Body of pancreas (tissue), 4 donors: ENCODE results near the gene LEPROT. TPM values are rescaled to one million over a fixed set of nuclear protein-coding genes. Genes with fewer than 3 reads are reported as not detected.

ENCODE experiments used
- ATAC-seq: fragments of 150-250 bp; one replicate; pipeline ENCODE4 v1.9.1; 2016
- DNase-seq, 4 donors: peaks; one replicate each; pipeline ENCODE4 v3.0.0-alpha.2; 2019
- H3K27ac ChIP-seq, 4 donors: fragments of 200-600 bp; sonication (generic); 1 replicate in 3 of 4; 2 replicates in 1 of 4; pipeline versions ENCODE4 v1.5.1 to v1.6.1; 2016 to 2019; ENCODE audit warnings: mild to moderate bottlenecking in 1 of 4, mixed read lengths in 1 of 4, moderate library complexity in 1 of 4
- H3K27me3 ChIP-seq, 2 donors: fragments of 200-600 bp; sonication (generic); one replicate each; pipeline ENCODE4 v1.6.0; 2016; ENCODE audit warnings: mild to moderate bottlenecking in 1 of 2
- H3K36me3 ChIP-seq, 2 donors: fragments of 200-600 bp; sonication (generic); replicated peaks in 1 of 2; 2 replicates each; pipeline ENCODE4 v1.5.1; 2016; ENCODE audit warnings: low read depth in 2 of 2; ENCODE audit not compliant: insufficient read depth in 1 of 2
- H3K4me1 ChIP-seq: fragments of 200-600 bp; sonication (generic); one replicate; pipeline ENCODE4 v1.6.0; 2016
- H3K4me3 ChIP-seq, 2 donors: fragments of 200-600 bp; sonication (generic); 1 replicate in 1 of 2; 2 replicates in 1 of 2; pipeline ENCODE4 v1.5.1; 2016 to 2019
- H3K9me3 ChIP-seq, 3 donors: fragments of 200-600 bp; sonication (generic); 1 replicate in 2 of 3; 2 replicates in 1 of 3; pipeline ENCODE4 v1.5.1; 2016
- POLR2A ChIP-seq, 3 donors: fragments of 450-650 bp; IDR thresholded peaks; one replicate each; pipeline ENCODE4 v1.6.1; 2016; ENCODE audit warnings: antibody characterized with exemption in 3 of 3, mild to moderate bottlenecking in 2 of 3
- WGBS, 2 donors: methylation state at CpG; one replicate each; pipeline ENCODE4 v1.1.5; 2017; 5-methylcytosine and 5-hydroxymethylcytosine counted together
- intact Hi-C: fragments of 100-400 bp; cut with DNase I; formaldehyde crosslinking; loops from one replicate; pipeline ENCODE4 v1.15.1; 2023
- total RNA-seq, 2 donors: library from RNA; depleted of rRNA; stranded (reverse); fragments of >200 nt; gene quantifications; one replicate each; pipeline ENCODE4 v1.1.0, GENCODE V29; 2016
- TF ChIP-seq, protein P1 (sequence below), 7 experiments: fragments of 450-650 bp in 4 of 7; fragments of 200-600 bp in 3 of 7; sonication (generic) in 3 of 7; IDR thresholded peaks; one replicate each; pipeline ENCODE4 v1.5.1; 2016 to 2019; ENCODE audit warnings: antibody characterized with exemption in 7 of 7

LEPROT gene
- total RNA-seq, 2 donors from 2014 or later: 22.7 to 47.7 TPM

GRCh38 chr1:65409816-65410326 lies 10.6 kb upstream of the LEPROT start:
- ATAC-seq (no peak), DNase-seq (no peak)
- Histone ChIP-seq H3K36me3 (no peaks in the 10 kb centered on the region), H3K4me3 (no peak overlapping the region), H3K27ac (no peak overlapping the region), H3K27me3 (no peaks in the 10 kb centered on the region), H3K4me1 (no peaks in the 10 kb centered on the region), H3K9me3 (no peaks in the 10 kb centered on the region)
- WGBS, 2 donors: 93 to 94% methylated on average over 4 of the region's 4 CpGs
- intact Hi-C loops: no loop called here
- no peak for TF ChIP-seq POLR2A (IDR thresholded peaks at IDR 0.05)
- TF ChIP-seq, protein P1, sequence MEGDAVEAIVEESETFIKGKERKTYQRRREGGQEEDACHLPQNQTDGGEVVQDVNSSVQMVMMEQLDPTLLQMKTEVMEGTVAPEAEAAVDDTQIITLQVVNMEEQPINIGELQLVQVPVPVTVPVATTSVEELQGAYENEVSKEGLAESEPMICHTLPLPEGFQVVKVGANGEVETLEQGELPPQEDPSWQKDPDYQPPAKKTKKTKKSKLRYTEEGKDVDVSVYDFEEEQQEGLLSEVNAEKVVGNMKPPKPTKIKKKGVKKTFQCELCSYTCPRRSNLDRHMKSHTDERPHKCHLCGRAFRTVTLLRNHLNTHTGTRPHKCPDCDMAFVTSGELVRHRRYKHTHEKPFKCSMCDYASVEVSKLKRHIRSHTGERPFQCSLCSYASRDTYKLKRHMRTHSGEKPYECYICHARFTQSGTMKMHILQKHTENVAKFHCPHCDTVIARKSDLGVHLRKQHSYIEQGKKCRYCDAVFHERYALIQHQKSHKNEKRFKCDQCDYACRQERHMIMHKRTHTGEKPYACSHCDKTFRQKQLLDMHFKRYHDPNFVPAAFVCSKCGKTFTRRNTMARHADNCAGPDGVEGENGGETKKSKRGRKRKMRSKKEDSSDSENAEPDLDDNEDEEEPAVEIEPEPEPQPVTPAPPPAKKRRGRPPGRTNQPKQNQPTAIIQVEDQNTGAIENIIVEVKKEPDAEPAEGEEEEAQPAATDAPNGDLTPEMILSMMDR (IDR thresholded peaks at IDR 0.05): no peak

DNA sequence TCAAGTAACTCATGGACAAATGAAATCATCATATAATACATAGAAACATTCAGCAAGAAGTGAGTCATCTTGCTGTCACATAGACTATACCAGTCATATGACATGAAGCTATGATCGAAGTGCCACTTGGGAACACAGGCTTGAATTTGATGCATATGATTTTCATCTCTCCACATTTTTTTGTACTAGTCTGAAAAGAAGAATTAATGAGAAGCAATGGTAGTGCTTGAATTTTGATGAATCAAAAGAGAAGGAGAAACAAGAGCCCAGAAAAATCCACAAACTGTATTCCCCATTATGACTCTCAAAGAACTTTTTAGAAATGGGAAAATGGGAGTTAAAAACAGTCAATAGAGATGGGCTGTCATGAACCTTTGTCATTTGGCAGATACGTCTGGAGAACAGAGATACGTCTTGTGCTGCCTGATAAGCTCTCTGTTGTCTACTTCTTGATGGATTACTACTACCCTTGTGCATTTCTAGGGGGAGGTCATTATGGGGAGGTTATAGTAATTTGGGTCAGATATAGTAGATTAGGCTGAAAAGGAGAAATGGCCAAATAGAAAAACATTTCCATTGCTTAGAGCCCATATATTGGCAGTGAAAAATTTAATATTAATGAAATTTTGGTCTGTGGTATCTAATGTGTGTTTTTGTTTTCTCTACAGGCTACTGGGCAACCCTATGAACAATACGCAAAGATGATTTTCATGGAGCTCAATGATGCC lies 8.0 kb upstream of the LEPROT start:
- 83 to 87% methylated on average over 4 of the region's 4 CpGs for WGBS, 2 donors
- Histone ChIP-seq H3K27ac (no peak overlapping the region), H3K36me3 (no peaks in the 10 kb centered on the region), H3K4me1 (no peaks in the 10 kb centered on the region), H3K9me3 (no peaks in the 10 kb centered on the region), H3K4me3 (no peak overlapping the region), H3K27me3 (no peaks in the 10 kb centered on the region)
- ATAC-seq (no peak), DNase-seq (no peak)
- TF ChIP-seq, protein P1 (IDR thresholded peaks at IDR 0.05): no peak
- TF ChIP-seq POLR2A (IDR thresholded peaks at IDR 0.05): no peak
- intact Hi-C loops: no loop called here

GRCh38 chr1:65412984-65413375 lies 7.5 kb upstream of the LEPROT start:
- Histone ChIP-seq H3K36me3 (no peaks in the 10 kb centered on the region), H3K4me1 (no peaks in the 10 kb centered on the region), H3K27me3 (no peaks in the 10 kb centered on the region), H3K9me3 (no peaks in the 10 kb centered on the region), H3K27ac (no peak overlapping the region), H3K4me3 (no peak overlapping the region)
- intact Hi-C loops: no loop called here
- ATAC-seq (peak; percentile 21), DNase-seq (no peak)
- 73 to 74% methylated on average over 3 of the region's 3 CpGs for whole genome bisulfite sequencing, 2 donors
- no peak for TF ChIP-seq POLR2A (IDR thresholded peaks at IDR 0.05)
- TF ChIP-seq, protein P1 (IDR thresholded peaks at IDR 0.05): no peak

GRCh38 chr1:65414538-65414937 lies 5.9 kb upstream of the LEPROT start:
- Histone ChIP-seq H3K36me3 (no peaks in the 10 kb centered on the region), H3K27me3 (no peaks in the 10 kb centered on the region), H3K4me1 (peaks cover 5% of the 10 kb centered on the region), H3K4me3 (no peak overlapping the region), H3K27ac (peak overlapping the region in 1 of 4 donors; percentile 35), H3K9me3 (no peaks in the 10 kb centered on the region)
- no peak for DNase-seq
- intact Hi-C loops: no loop called here
- WGBS, 2 donors: 56 to 57% methylated on average over 4 of the region's 4 CpGs
- ATAC-seq: no peak
- TF ChIP-seq POLR2A (IDR thresholded peaks at IDR 0.05): no peak
- TF ChIP-seq, protein P1 (IDR thresholded peaks at IDR 0.05): no peak

DNA sequence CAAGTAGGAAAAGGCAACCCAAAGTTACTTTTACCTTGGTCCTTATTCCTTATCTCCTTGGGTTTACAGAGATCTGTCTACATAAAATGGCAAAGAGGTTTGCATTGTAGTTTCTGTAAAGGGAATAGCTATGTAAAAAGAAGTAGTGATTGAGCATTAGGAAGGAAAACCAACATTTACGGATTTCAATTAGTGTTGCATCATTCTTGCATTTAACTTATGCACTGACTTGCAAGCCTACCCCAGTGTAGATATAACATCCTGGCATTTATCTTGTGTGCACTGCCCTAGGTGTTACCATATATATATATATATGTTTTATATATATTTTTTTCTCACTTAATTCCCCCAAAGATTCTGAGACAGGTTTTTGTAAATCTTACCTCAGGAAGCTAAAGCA lies 3.7 kb upstream of the LEPROT start:
- 75 to 85% methylated on average over 1 of the region's 1 CpG for WGBS, 2 donors
- ATAC-seq (no peak), DNase-seq (no peak)
- intact Hi-C loops: no loop called here
- H3K4me3 ChIP-seq: no peak overlapping the region
- no peak for TF ChIP-seq POLR2A (IDR thresholded peaks at IDR 0.05)
- TF ChIP-seq, protein P1 (IDR thresholded peaks at IDR 0.05): no peak
- H3K36me3 ChIP-seq: no peaks in the 10 kb centered on the region
- H3K9me3 ChIP-seq: no peaks in the 10 kb centered on the region
- peaks cover 8% of the 10 kb centered on the region for H3K4me1 ChIP-seq
- H3K27me3 ChIP-seq: no peaks in the 10 kb centered on the region
- H3K27ac ChIP-seq: no peak overlapping the region
